ENCODE data around the gene HHAT. TPM values are rescaled to one million over a fixed set of nuclear protein-coding genes. Genes with fewer than 3 reads are reported as not detected.

The HHAT gene
- total and polyA plus RNA-seq, 4 donors: 1.2 to 11.3 (median 3.8) TPM

DNA sequence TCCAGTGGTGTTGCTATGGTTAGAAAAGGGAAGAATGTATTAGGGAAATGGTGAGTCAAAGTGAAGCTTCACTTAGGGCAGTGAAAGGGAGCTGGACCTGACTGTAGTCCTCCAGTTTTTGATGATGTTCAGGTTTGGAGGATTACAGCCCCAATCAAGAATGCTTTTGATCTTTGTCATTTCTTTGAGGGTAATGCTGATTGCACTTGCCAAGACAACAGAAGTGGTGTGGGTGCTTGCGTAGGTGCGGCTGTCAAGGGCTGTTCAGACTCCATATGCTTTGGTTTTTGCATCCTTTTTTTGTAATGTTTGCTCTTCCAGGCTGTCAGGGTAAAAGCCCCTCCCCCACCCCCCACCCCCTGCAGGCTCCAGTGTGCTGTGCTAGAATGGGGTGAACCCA is 38.9 kb downstream of the HHAT start:
- DNase-seq (no peak), ATAC-seq (ENCODE audit: insufficient read depth, low FRiP score) (no peak)
- peaks cover 0 to 3% (median 0%) of the 10 kb centered on the region in 5 donors for H3K4me1 ChIP-seq (ENCODE audit: control insufficient read depth in 5 of 5, insufficient read depth in 5 of 5, low read length in 5 of 5)
- H3K9me3 ChIP-seq (ENCODE audit: control insufficient read depth in 4 of 4, insufficient read depth in 3 of 4, low read length in 3 of 4): no peaks in the 10 kb centered on the region
- H3K36me3 ChIP-seq (ENCODE audit: control insufficient read depth in 4 of 4, insufficient read depth in 4 of 4, low read length in 4 of 4): peaks cover 0 to 3% (median 0%) of the 10 kb centered on the region in 4 donors
- H3K27me3 ChIP-seq (ENCODE audit: control insufficient read depth in 3 of 3, insufficient read depth in 3 of 3, low read length in 2 of 3): no peaks in the 10 kb centered on the region
- no peak overlapping the region for H3K9ac ChIP-seq (ENCODE audit: insufficient read depth in 1 of 2, low read length in 2 of 2)
- TF ChIP-seq, protein P1, sequence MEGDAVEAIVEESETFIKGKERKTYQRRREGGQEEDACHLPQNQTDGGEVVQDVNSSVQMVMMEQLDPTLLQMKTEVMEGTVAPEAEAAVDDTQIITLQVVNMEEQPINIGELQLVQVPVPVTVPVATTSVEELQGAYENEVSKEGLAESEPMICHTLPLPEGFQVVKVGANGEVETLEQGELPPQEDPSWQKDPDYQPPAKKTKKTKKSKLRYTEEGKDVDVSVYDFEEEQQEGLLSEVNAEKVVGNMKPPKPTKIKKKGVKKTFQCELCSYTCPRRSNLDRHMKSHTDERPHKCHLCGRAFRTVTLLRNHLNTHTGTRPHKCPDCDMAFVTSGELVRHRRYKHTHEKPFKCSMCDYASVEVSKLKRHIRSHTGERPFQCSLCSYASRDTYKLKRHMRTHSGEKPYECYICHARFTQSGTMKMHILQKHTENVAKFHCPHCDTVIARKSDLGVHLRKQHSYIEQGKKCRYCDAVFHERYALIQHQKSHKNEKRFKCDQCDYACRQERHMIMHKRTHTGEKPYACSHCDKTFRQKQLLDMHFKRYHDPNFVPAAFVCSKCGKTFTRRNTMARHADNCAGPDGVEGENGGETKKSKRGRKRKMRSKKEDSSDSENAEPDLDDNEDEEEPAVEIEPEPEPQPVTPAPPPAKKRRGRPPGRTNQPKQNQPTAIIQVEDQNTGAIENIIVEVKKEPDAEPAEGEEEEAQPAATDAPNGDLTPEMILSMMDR (IDR thresholded peaks at IDR 0.05; ENCODE audit: control extremely low read depth, extremely low read depth): no peak
- H3K4me3 ChIP-seq: no peak overlapping the region
- WGBS, 2 donors: 86 to 94% methylated on average over 2 of the region's 2 CpGs
- no peak overlapping the region for H3K27ac ChIP-seq (ENCODE audit: low read depth in 1 of 2, low read length in 1 of 2)

DNA sequence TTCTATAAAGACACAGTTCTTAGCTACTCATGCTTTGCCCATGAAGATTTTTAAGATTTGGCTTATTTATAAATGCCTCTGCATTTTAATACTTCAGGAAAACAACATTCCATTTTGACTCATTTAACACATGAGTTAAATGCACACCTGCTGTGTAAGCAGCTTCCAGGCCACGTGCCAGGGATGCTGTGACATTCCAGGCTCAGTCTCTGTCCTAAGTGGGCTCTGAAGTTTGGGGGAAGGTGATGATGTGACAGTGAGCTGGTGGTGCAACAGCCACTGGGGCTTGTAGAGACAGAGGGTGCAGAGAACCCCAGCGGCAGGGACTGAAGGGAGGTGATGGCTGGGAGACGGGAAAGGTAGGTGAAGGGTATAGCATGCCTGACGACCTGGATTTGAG is 40.7 kb downstream of the HHAT start:
- no peak overlapping the region for H3K9ac ChIP-seq (ENCODE audit: insufficient read depth in 1 of 2, low read length in 2 of 2)
- 80 to 82% methylated on average over 4 of the region's 4 CpGs for WGBS, 2 donors
- TF ChIP-seq, protein P1 (IDR thresholded peaks at IDR 0.05; ENCODE audit: control extremely low read depth, extremely low read depth): no peak

DNA sequence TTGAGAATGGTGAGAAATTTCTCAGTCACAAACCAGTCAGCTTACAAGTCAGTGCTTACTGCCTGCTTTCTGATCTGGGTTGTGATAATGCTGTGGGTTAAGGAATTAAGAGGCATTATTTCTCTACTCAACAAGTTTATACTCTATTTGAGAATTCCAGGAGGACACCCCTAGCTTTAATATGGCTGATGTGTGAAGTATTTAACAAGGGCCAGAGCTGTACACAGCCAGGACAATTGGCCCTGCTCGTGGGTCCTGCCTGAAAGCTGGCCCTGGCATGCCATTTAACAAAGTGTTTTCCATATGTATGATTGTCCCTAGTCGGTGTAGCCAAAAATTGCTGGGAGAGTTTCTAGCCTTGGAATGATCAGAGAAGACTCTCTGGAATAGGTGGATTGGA is 43.2 kb downstream of the HHAT start:
- WGBS, 2 donors: 74 to 83% methylated on average over 2 of the region's 2 CpGs
- H3K27ac ChIP-seq (ENCODE audit: low read depth in 1 of 2, low read length in 1 of 2): no peak overlapping the region

More for the DNA sequence above, 40.7 kb downstream of the HHAT start:
- Histone ChIP-seq H3K27ac (ENCODE audit: low read depth in 1 of 2, low read length in 1 of 2) (no peak overlapping the region), H3K9me3 (ENCODE audit: control insufficient read depth in 4 of 4, insufficient read depth in 3 of 4, low read length in 3 of 4) (no peaks in the 10 kb centered on the region), H3K27me3 (ENCODE audit: control insufficient read depth in 3 of 3, insufficient read depth in 3 of 3, low read length in 2 of 3) (no peaks in the 10 kb centered on the region), H3K4me1 (ENCODE audit: control insufficient read depth in 5 of 5, insufficient read depth in 5 of 5, low read length in 5 of 5) (peaks cover 0 to 3% (median 0%) of the 10 kb centered on the region in 5 donors), H3K4me3 (no peak overlapping the region), H3K36me3 (ENCODE audit: control insufficient read depth in 4 of 4, insufficient read depth in 4 of 4, low read length in 4 of 4) (peaks cover 0 to 3% (median 0%) of the 10 kb centered on the region in 4 donors)
- no peak for DNase-seq
- ATAC-seq (ENCODE audit: insufficient read depth, low FRiP score): no peak

More for the DNA sequence above, 43.2 kb downstream of the HHAT start:
- ATAC-seq (ENCODE audit: insufficient read depth, low FRiP score) (no peak), DNase-seq (no peak)
- Histone ChIP-seq H3K4me1 (ENCODE audit: control insufficient read depth in 5 of 5, insufficient read depth in 5 of 5, low read length in 5 of 5) (peaks cover 0 to 3% (median 0%) of the 10 kb centered on the region in 5 donors), H3K9ac (ENCODE audit: insufficient read depth in 1 of 2, low read length in 2 of 2) (no peak overlapping the region), H3K9me3 (ENCODE audit: control insufficient read depth in 4 of 4, insufficient read depth in 3 of 4, low read length in 3 of 4) (no peaks in the 10 kb centered on the region), H3K36me3 (ENCODE audit: control insufficient read depth in 4 of 4, insufficient read depth in 4 of 4, low read length in 4 of 4) (peaks cover 0 to 3% (median 0%) of the 10 kb centered on the region in 4 donors), H3K4me3 (no peak overlapping the region), H3K27me3 (ENCODE audit: control insufficient read depth in 3 of 3, insufficient read depth in 3 of 3, low read length in 2 of 3) (no peaks in the 10 kb centered on the region)
- TF ChIP-seq, protein P1 (IDR thresholded peaks at IDR 0.05; ENCODE audit: control extremely low read depth, extremely low read depth): no peak
